Panc1 (cell line): ENCODE measurements around the gene GRIP1. TPM values are rescaled to one million over a fixed set of nuclear protein-coding genes. Genes with fewer than 3 reads are reported as not detected.

Source experiments
- ATAC-seq: fragments of 200-7000 bp; cut with Tn5 transposase; 2 replicates; pipeline ENCODE4 v1.9.1; 2020; ENCODE audit warnings: mild to moderate bottlenecking, moderate library complexity
- BruUV-seq: library from RNA; stranded (reverse); fragments of 400-500 nt; replicated peaks from 2 replicates; lab custom pipeline; 2021; lab: Mats Ljungman, UMichigan
- CTCF ChIA-PET: fragments of 300-600 bp; sonication (Branson Sonifier 250); formaldehyde crosslinking; loops from one replicate; lab custom pipeline; 2022; ENCODE audit warnings: antibody characterized with exemption; lab: Charles Lee
- POLR2A ChIA-PET: fragments of 300-600 bp; sonication (Branson Sonifier 250); formaldehyde crosslinking; loops from one replicate; lab custom pipeline; 2022; ENCODE audit warnings: antibody characterized with exemption; lab: Charles Lee
- DNase-seq: peaks from one replicate; pipeline ENCODE4 v3.0.0-alpha.2; 2010; ENCODE audit warnings: low read depth, low spot score
- H3K27ac ChIP-seq: 2 replicates; pipeline ENCODE4 v1.5.1; 2011; ENCODE audit warnings: mild to moderate bottlenecking, low read length, inconsistent platforms
- H3K27me3 ChIP-seq: fragments of 200-500 bp; sonication (Bioruptor generic); 2 replicates; pipeline ENCODE4 v1.6.0; 2014; ENCODE audit warnings: low read length, inconsistent platforms; ENCODE audit not compliant: control insufficient read depth, insufficient read depth
- H3K36me3 ChIP-seq: fragments of 200-500 bp; sonication (Bioruptor generic); 2 replicates; pipeline ENCODE4 v1.5.1; 2014; ENCODE audit warnings: inconsistent platforms, mild to moderate bottlenecking, low read length, moderate library complexity; ENCODE audit not compliant: control insufficient read depth, insufficient read depth
- H3K4me1 ChIP-seq: 2 replicates; pipeline ENCODE4 v1.5.1; 2011; ENCODE audit warnings: inconsistent platforms, mild to moderate bottlenecking, low read length, moderate library complexity; ENCODE audit not compliant: control insufficient read depth, insufficient read depth
- H3K4me3 ChIP-seq, 2 experiments: 2 replicates each; pipeline ENCODE4 v1.5.1; 2011 to 2012; ENCODE audit warnings: low read depth in 2 of 2, low read length in 2 of 2, mild to moderate bottlenecking in 2 of 2, inconsistent platforms in 1 of 2, moderate library complexity in 1 of 2
- H3K9me3 ChIP-seq: fragments of 200-500 bp; sonication (Bioruptor generic); 2 replicates; pipeline ENCODE4 v1.5.1; 2014; ENCODE audit warnings: low read depth, mild to moderate bottlenecking, inconsistent platforms, low read length, moderate library complexity; ENCODE audit not compliant: control insufficient read depth, insufficient read depth
- POLR2AphosphoS5 ChIP-seq: IDR thresholded peaks from 2 replicates; pipeline ENCODE4 v1.6.1; 2012; ENCODE audit warnings: mild to moderate bottlenecking, low read depth, low read length, moderate library complexity
- SIN3A ChIP-seq: IDR thresholded peaks from 2 replicates; pipeline ENCODE4 v1.6.1; 2012; ENCODE audit warnings: low read depth, mild to moderate bottlenecking, low read length, moderate library complexity, borderline replicate concordance; ENCODE audit not compliant: insufficient read depth
- TCF7L2 ChIP-seq: IDR thresholded peaks from 2 replicates; pipeline ENCODE4 v1.6.1; 2011; ENCODE audit warnings: mild to moderate bottlenecking, low read depth, low read length, inconsistent platforms
- in situ Hi-C: cut with HindIII; loops from 2 replicates; pipeline ENCODE4 v1.10.0; 2016; ENCODE audit warnings: low sequenced_read_pairs, low pct_unique_long_range_greater_than_20kb
- intact Hi-C: fragments of 100-400 bp; cut with micrococcal nuclease; formaldehyde crosslinking; loops from one replicate; pipeline ENCODE4 v1.10.0; 2022; ENCODE audit not compliant: unreplicated experiment
- total RNA-seq: library from RNA; stranded (reverse); gene quantifications from one replicate; pipeline ENCODE4 v1.2.1, GENCODE V29; 2021; ENCODE audit not compliant: unreplicated experiment
- TF ChIP-seq, protein P1 (sequence below): fragments of 450-650 bp; IDR thresholded peaks from 2 replicates; pipeline ENCODE4 v1.5.1; 2017; ENCODE audit warnings: mild to moderate bottlenecking
- TF ChIP-seq, protein P2 (sequence below), 2 experiments: IDR thresholded peaks; 2 replicates each; pipeline ENCODE4 v1.6.1; 2011 to 2012; ENCODE audit warnings: low read depth in 2 of 2, control low read depth in 1 of 2, low read length in 1 of 2, mild to moderate bottlenecking in 1 of 2, moderate library complexity in 1 of 2; ENCODE audit not compliant: insufficient read depth in 1 of 2

Gene GRIP1
- total RNA-seq, 1 experiment from 2014 or later, result 9.2 TPM

DNA sequence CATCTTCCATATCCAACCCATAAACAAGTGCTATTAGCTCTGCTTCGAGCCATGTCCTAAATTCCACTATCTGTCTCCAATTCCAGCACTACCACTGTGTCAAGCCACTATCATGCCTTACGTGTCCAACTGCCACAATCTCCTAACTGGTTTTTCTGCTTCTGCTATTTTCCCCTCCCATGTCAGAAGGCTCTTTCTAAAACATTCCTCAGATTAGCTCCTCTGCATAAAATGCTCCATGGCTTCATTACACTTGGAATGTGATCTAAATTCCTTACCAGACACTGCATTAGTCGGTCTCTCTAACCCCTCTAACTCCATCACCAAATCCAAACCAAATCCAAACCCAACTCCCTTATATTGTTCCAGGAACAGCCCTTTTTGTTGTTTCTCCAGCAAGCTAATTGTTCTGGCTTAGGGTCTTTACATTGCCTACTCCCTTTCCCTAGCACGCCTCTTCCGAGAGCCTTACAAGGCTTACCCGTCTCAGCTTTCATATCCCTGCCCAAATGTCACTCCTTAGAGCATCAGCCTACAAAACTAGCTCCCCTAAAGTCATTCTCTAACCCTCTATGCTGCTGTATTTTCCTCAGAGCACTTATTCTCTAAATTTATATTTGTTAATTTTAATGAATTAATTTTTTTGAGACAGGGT is 236.8 kb downstream of the GRIP1 start:
- no peaks in the 10 kb centered on the region for H3K9me3 ChIP-seq
- no peaks in the 10 kb centered on the region for H3K36me3 ChIP-seq
- in situ Hi-C loops (no loop called here), intact Hi-C loops (no loop called here)
- no peak overlapping the region for H3K4me3 ChIP-seq
- no peaks in the 10 kb centered on the region for H3K4me1 ChIP-seq
- no TSS peak for BruUV-seq
- CTCF ChIA-PET, result no interaction called here
- POLR2A ChIA-PET, result no interaction called here
- no peak for DNase-seq
- no peak for ATAC-seq
- no peaks in the 10 kb centered on the region for H3K27me3 ChIP-seq
- H3K27ac ChIP-seq, result no peak overlapping the region
- TF ChIP-seq POLR2AphosphoS5 (no peak), SIN3A (no peak), TCF7L2 (no peak)
- TF ChIP-seq, protein P1, sequence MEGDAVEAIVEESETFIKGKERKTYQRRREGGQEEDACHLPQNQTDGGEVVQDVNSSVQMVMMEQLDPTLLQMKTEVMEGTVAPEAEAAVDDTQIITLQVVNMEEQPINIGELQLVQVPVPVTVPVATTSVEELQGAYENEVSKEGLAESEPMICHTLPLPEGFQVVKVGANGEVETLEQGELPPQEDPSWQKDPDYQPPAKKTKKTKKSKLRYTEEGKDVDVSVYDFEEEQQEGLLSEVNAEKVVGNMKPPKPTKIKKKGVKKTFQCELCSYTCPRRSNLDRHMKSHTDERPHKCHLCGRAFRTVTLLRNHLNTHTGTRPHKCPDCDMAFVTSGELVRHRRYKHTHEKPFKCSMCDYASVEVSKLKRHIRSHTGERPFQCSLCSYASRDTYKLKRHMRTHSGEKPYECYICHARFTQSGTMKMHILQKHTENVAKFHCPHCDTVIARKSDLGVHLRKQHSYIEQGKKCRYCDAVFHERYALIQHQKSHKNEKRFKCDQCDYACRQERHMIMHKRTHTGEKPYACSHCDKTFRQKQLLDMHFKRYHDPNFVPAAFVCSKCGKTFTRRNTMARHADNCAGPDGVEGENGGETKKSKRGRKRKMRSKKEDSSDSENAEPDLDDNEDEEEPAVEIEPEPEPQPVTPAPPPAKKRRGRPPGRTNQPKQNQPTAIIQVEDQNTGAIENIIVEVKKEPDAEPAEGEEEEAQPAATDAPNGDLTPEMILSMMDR, result no peak
- TF ChIP-seq, protein P2, sequence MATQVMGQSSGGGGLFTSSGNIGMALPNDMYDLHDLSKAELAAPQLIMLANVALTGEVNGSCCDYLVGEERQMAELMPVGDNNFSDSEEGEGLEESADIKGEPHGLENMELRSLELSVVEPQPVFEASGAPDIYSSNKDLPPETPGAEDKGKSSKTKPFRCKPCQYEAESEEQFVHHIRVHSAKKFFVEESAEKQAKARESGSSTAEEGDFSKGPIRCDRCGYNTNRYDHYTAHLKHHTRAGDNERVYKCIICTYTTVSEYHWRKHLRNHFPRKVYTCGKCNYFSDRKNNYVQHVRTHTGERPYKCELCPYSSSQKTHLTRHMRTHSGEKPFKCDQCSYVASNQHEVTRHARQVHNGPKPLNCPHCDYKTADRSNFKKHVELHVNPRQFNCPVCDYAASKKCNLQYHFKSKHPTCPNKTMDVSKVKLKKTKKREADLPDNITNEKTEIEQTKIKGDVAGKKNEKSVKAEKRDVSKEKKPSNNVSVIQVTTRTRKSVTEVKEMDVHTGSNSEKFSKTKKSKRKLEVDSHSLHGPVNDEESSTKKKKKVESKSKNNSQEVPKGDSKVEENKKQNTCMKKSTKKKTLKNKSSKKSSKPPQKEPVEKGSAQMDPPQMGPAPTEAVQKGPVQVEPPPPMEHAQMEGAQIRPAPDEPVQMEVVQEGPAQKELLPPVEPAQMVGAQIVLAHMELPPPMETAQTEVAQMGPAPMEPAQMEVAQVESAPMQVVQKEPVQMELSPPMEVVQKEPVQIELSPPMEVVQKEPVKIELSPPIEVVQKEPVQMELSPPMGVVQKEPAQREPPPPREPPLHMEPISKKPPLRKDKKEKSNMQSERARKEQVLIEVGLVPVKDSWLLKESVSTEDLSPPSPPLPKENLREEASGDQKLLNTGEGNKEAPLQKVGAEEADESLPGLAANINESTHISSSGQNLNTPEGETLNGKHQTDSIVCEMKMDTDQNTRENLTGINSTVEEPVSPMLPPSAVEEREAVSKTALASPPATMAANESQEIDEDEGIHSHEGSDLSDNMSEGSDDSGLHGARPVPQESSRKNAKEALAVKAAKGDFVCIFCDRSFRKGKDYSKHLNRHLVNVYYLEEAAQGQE (IDR thresholded peaks at IDR 0.05; ENCODE audit: insufficient read depth in 1 of 2, low read depth in 2 of 2, low read length in 1 of 2), result no peak

DNA sequence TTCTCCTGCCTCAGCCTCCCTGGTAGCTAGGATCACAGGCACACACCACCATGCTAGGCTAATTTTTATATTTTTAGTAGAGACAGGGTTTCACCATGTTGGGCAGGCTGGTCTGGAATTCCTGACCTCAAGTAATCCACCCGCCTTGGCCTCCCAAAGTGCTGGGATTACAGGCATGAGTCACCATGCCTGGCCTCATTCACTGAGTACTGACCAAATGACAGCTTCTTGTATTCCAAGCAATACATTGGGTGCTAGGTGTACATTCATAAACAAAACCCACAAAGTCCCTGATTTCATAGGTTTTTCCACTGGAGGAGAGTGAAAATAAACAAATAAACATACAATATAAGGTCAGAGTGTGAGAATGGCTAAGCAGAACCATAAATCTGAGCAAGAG is 240.3 kb downstream of the GRIP1 start:
- POLR2A ChIA-PET, result no interaction called here
- no peak for DNase-seq
- Histone ChIP-seq H3K36me3 (no peaks in the 10 kb centered on the region), H3K4me1 (no peaks in the 10 kb centered on the region; the same call in 1 of the 2 replicates), H3K27ac (no peak overlapping the region), H3K4me3 (no peak overlapping the region), H3K9me3 (no peaks in the 10 kb centered on the region), H3K27me3 (peaks cover 3% of the 10 kb centered on the region; the same call in 1 of the 2 replicates)
- no peak for ATAC-seq
- TF ChIP-seq, protein P1, result no peak
- in situ Hi-C loops (no loop called here), intact Hi-C loops (no loop called here)
- CTCF ChIA-PET, result no interaction called here
- no TSS peak for BruUV-seq
